Liver (tissue), 9 donors: ENCODE measurements around the gene MRPS35. TPM values are rescaled to one million over a fixed set of nuclear protein-coding genes. Genes with fewer than 3 reads are reported as not detected.

Source experiments
- DNase-seq: peaks from one replicate; pipeline ENCODE4 v3.0.0-alpha.2; 2017; ENCODE audit warnings: low spot score
- H3K27ac ChIP-seq, 2 donors: one replicate each; pipeline ENCODE4 v1.7.0; 2013; ENCODE audit warnings: inconsistent platforms in 2 of 2, low read length in 2 of 2, control low read depth in 1 of 2, low read depth in 1 of 2, mild to moderate bottlenecking in 1 of 2
- H3K27me3 ChIP-seq, 4 donors: one replicate each; pipeline versions ENCODE4 v1.6.1 to v1.7.0; 2013; ENCODE audit warnings: low read length in 3 of 4, inconsistent platforms in 1 of 4, mild to moderate bottlenecking in 1 of 4, moderate library complexity in 1 of 4; ENCODE audit not compliant: control insufficient read depth in 4 of 4, insufficient read depth in 4 of 4
- H3K36me3 ChIP-seq, 4 donors: one replicate each; pipeline versions ENCODE4 v1.6.1 to v1.7.0; 2013; ENCODE audit warnings: low read length in 3 of 4, mild to moderate bottlenecking in 3 of 4, low read depth in 1 of 4, moderate library complexity in 1 of 4; ENCODE audit not compliant: control insufficient read depth in 4 of 4, insufficient read depth in 3 of 4
- H3K4me1 ChIP-seq, 4 donors: one replicate each; pipeline versions ENCODE4 v1.6.1 to v1.7.0; 2013; ENCODE audit warnings: low read length in 3 of 4, mild to moderate bottlenecking in 3 of 4, moderate library complexity in 1 of 4; ENCODE audit not compliant: control insufficient read depth in 4 of 4, insufficient read depth in 4 of 4
- H3K4me3 ChIP-seq, 3 donors: one replicate each; pipeline versions ENCODE4 v1.6.1 to v1.7.0; 2013; ENCODE audit warnings: low read length in 3 of 3, control low read depth in 1 of 3, low read depth in 1 of 3, mild to moderate bottlenecking in 1 of 3
- H3K9ac ChIP-seq, 2 donors: one replicate each; pipeline ENCODE4 v1.7.0; 2013; ENCODE audit warnings: low read length in 2 of 2, mild to moderate bottlenecking in 2 of 2, moderate library complexity in 2 of 2, control low read depth in 1 of 2, low read depth in 1 of 2
- H3K9me3 ChIP-seq, 4 donors: one replicate each; pipeline versions ENCODE4 v1.6.1 to v1.7.0; 2013; ENCODE audit warnings: low read length in 3 of 4; ENCODE audit not compliant: control insufficient read depth in 4 of 4
- EGR1 ChIP-seq, 2 donors: IDR thresholded peaks; 2 replicates each; pipeline ENCODE4 v1.6.1; 2016 to 2018; ENCODE audit warnings: antibody characterized with exemption in 2 of 2, low read depth in 2 of 2
- FOXA1 ChIP-seq: IDR thresholded peaks from 2 replicates; pipeline ENCODE4 v1.6.1; 2016; ENCODE audit warnings: antibody characterized with exemption
- FOXA2 ChIP-seq: IDR thresholded peaks from 2 replicates; pipeline ENCODE4 v1.6.1; 2016; ENCODE audit warnings: antibody characterized with exemption
- GABPA ChIP-seq, 2 donors: IDR thresholded peaks in 1 of 2; conservative IDR thresholded peaks in 1 of 2; 2 replicates each; pipeline ENCODE4 v1.6.1; 2016; ENCODE audit warnings: antibody characterized with exemption in 2 of 2, mild to moderate bottlenecking in 1 of 2, moderate library complexity in 1 of 2
- HNF4G ChIP-seq: IDR thresholded peaks from 2 replicates; pipeline ENCODE4 v1.6.1; 2016; ENCODE audit warnings: antibody characterized with exemption
- JUND ChIP-seq, 2 donors: IDR thresholded peaks; 2 replicates each; pipeline ENCODE4 v1.6.1; 2016; ENCODE audit warnings: antibody characterized with exemption in 2 of 2
- NR2F2 ChIP-seq: IDR thresholded peaks from 2 replicates; pipeline ENCODE4 v1.6.1; 2016; ENCODE audit warnings: antibody characterized with exemption
- RAD21 ChIP-seq, 2 donors: IDR thresholded peaks; 2 replicates each; pipeline ENCODE4 v1.6.1; 2016; ENCODE audit warnings: antibody characterized with exemption in 2 of 2, mild to moderate bottlenecking in 2 of 2
- RXRA ChIP-seq, 2 donors: IDR thresholded peaks; 2 replicates each; pipeline ENCODE4 v1.6.1; 2017 to 2018; ENCODE audit warnings: antibody characterized with exemption in 2 of 2, mild to moderate bottlenecking in 1 of 2
- TAF1 ChIP-seq: conservative IDR thresholded peaks from 2 replicates; pipeline ENCODE4 v1.6.1; 2016; ENCODE audit warnings: antibody characterized with exemption, mild to moderate bottlenecking
- YY1 ChIP-seq: IDR thresholded peaks from 2 replicates; pipeline ENCODE4 v1.6.1; 2016; ENCODE audit warnings: antibody characterized with exemption, mild to moderate bottlenecking
- WGBS: extraction: QIAGEN DNeasy Blood & Tissue Kit; methylation state at CpG from one replicate; pipeline ENCODE4 v1.1.7; 2013; 5-methylcytosine and 5-hydroxymethylcytosine counted together
- polyA plus RNA-seq, 2 donors: library from polyadenylated mRNA; stranded (reverse) in 1 of 2; unstranded in 1 of 2; fragments of 200-250 nt in 1 of 2; fragments of >200 nt in 1 of 2; fragmentation: Nextera tagmentation in 1 of 2; extraction: Ambion mirVana in 1 of 2; gene quantifications; one replicate each; pipeline versions ENCODE4 v1.2.1 to v1.2.3, GENCODE V29; 2013 to 2015
- total RNA-seq, 2 donors: library from RNA; depleted of rRNA; stranded (reverse); fragments of >200 nt; gene quantifications; one replicate each; pipeline ENCODE4 v1.2.3, GENCODE V29; 2014
- TF ChIP-seq, protein P1 (sequence below): fragments of 150-350 bp; IDR thresholded peaks from 2 replicates; pipeline ENCODE4 v1.5.1; 2017; ENCODE audit warnings: improper control_type of control experiment, low read depth, low read length; ENCODE audit not compliant: missing input control
- TF ChIP-seq, protein P2 (sequence below): IDR thresholded peaks from 2 replicates; pipeline ENCODE4 v1.6.1; 2016; ENCODE audit warnings: antibody characterized with exemption
- TF ChIP-seq, protein P3 (sequence below): IDR thresholded peaks from 2 replicates; pipeline ENCODE4 v1.6.1; 2016; ENCODE audit warnings: antibody characterized with exemption
- TF ChIP-seq, protein P4 (sequence below): IDR thresholded peaks from 2 replicates; pipeline ENCODE4 v1.6.1; 2016; ENCODE audit warnings: antibody characterized with exemption, mild to moderate bottlenecking
- TF ChIP-seq, protein P5 (sequence below): IDR thresholded peaks from 2 replicates; pipeline ENCODE4 v1.6.1; 2016; ENCODE audit warnings: antibody characterized with exemption
- donor health status: healthy.
- donor health status: healthy.
- donor health status: healthy.
- donor health status: healthy.
- donor health status: healthy.

The MRPS35 gene
- total and polyA plus RNA-seq, 4 donors, result 27.4 to 64.3 (median 49.4) TPM

DNA sequence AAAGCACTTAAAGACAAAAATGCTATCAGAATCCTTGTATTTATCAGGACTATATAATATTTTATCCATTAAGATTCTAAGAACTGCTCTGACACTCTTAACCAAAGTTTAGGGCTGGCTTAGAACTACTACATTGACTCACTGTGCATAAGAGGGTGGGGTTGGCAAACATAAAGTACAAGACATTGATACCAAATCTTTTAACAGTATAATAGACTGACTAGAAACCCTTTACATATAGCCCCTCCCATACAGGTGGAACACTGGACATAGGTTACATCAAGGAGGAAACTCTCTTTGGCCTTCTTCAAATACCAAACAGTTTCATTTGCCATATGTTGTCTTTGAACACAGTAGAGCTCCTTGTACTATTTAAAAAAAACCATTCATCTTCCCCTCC is 30.0 kb upstream of the MRPS35 start:
- Histone ChIP-seq H3K9me3 (no peaks in the 10 kb centered on the region), H3K4me1 (no peaks in the 10 kb centered on the region), H3K36me3 (peaks cover 8 to 57% (median 37%) of the 10 kb centered on the region in 4 donors), H3K4me3 (no peak overlapping the region), H3K27ac (no peak overlapping the region), H3K9ac (no peak overlapping the region), H3K27me3 (no peaks in the 10 kb centered on the region)
- no peak for DNase-seq
- TF ChIP-seq NR2F2 (no peak), HNF4G (no peak), YY1 (no peak), GABPA (IDR thresholded peaks at IDR 0.05 in 1 of 2, conservative IDR thresholded peaks at IDR 0.05 in 1 of 2) (no peak), FOXA2 (no peak), FOXA1 (no peak), TAF1 (no peak), EGR1 (IDR thresholded peaks at IDR 0.05; ENCODE audit: low read depth in 2 of 2) (no peak), RXRA (IDR thresholded peaks at IDR 0.05) (no peak)
- TF ChIP-seq, protein P1, sequence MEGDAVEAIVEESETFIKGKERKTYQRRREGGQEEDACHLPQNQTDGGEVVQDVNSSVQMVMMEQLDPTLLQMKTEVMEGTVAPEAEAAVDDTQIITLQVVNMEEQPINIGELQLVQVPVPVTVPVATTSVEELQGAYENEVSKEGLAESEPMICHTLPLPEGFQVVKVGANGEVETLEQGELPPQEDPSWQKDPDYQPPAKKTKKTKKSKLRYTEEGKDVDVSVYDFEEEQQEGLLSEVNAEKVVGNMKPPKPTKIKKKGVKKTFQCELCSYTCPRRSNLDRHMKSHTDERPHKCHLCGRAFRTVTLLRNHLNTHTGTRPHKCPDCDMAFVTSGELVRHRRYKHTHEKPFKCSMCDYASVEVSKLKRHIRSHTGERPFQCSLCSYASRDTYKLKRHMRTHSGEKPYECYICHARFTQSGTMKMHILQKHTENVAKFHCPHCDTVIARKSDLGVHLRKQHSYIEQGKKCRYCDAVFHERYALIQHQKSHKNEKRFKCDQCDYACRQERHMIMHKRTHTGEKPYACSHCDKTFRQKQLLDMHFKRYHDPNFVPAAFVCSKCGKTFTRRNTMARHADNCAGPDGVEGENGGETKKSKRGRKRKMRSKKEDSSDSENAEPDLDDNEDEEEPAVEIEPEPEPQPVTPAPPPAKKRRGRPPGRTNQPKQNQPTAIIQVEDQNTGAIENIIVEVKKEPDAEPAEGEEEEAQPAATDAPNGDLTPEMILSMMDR, result no peak
- TF ChIP-seq, protein P2, sequence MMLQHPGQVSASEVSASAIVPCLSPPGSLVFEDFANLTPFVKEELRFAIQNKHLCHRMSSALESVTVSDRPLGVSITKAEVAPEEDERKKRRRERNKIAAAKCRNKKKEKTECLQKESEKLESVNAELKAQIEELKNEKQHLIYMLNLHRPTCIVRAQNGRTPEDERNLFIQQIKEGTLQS, result no peak
- TF ChIP-seq, protein P3, sequence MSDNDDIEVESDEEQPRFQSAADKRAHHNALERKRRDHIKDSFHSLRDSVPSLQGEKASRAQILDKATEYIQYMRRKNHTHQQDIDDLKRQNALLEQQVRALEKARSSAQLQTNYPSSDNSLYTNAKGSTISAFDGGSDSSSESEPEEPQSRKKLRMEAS, result no peak

DNA sequence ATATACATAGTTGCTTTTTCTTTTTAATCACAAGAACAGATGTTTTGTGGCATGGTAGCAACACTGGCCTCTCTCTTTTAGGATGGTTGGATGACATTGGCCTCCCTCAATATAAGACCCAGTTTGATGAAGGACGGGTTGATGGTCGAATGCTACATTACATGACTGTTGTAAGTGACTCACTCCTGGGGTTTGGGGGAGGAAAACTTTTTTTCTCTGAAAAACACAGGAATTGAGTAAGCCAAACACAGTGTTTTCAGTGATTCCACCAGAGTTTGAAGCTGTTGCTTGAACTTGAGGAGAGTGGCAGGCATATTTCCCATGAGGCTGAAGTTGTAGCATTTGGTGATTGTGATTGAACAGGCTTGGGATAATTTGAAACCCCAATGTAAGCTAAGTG is 28.1 kb upstream of the MRPS35 start:
- 97% methylated on average over 2 of the region's 2 CpGs for WGBS
- Histone ChIP-seq H3K9ac (no peak overlapping the region), H3K4me1 (no peaks in the 10 kb centered on the region), H3K9me3 (no peaks in the 10 kb centered on the region), H3K36me3 (peaks cover 6 to 51% (median 35%) of the 10 kb centered on the region in 4 donors), H3K27me3 (no peaks in the 10 kb centered on the region), H3K4me3 (no peak overlapping the region), H3K27ac (no peak overlapping the region)
- TF ChIP-seq RXRA (IDR thresholded peaks at IDR 0.05), result no peak
- DNase-seq, result no peak

DNA sequence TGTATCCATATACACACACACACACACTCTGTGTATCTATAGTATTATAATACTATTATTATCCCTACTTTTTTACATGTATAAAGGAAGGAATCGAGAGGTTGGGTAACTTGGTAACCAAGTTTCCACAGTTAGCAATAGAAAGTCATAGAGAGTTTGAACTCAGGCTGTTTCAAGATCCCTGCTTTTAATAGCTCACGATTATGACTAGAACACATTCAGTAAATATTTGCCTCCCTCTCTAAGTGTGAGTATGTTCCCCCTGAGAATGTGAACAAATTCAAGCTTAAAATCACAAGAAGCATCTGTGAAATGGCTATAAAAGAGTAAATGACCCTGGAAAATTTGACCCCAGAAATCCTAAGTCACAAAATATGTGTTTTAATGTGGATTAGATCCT is 25.4 kb upstream of the MRPS35 start:
- Histone ChIP-seq H3K27me3 (no peaks in the 10 kb centered on the region), H3K27ac (no peak overlapping the region), H3K4me1 (no peaks in the 10 kb centered on the region), H3K36me3 (peaks cover 3 to 63% (median 40%) of the 10 kb centered on the region in 4 donors), H3K9ac (no peak overlapping the region), H3K9me3 (no peaks in the 10 kb centered on the region), H3K4me3 (no peak overlapping the region)
- TF ChIP-seq RXRA (IDR thresholded peaks at IDR 0.05), result no peak
- TF ChIP-seq, protein P4, sequence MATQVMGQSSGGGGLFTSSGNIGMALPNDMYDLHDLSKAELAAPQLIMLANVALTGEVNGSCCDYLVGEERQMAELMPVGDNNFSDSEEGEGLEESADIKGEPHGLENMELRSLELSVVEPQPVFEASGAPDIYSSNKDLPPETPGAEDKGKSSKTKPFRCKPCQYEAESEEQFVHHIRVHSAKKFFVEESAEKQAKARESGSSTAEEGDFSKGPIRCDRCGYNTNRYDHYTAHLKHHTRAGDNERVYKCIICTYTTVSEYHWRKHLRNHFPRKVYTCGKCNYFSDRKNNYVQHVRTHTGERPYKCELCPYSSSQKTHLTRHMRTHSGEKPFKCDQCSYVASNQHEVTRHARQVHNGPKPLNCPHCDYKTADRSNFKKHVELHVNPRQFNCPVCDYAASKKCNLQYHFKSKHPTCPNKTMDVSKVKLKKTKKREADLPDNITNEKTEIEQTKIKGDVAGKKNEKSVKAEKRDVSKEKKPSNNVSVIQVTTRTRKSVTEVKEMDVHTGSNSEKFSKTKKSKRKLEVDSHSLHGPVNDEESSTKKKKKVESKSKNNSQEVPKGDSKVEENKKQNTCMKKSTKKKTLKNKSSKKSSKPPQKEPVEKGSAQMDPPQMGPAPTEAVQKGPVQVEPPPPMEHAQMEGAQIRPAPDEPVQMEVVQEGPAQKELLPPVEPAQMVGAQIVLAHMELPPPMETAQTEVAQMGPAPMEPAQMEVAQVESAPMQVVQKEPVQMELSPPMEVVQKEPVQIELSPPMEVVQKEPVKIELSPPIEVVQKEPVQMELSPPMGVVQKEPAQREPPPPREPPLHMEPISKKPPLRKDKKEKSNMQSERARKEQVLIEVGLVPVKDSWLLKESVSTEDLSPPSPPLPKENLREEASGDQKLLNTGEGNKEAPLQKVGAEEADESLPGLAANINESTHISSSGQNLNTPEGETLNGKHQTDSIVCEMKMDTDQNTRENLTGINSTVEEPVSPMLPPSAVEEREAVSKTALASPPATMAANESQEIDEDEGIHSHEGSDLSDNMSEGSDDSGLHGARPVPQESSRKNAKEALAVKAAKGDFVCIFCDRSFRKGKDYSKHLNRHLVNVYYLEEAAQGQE, result no peak
- no peak for TF ChIP-seq GABPA (IDR thresholded peaks at IDR 0.05 in 1 of 2, conservative IDR thresholded peaks at IDR 0.05 in 1 of 2)
- TF ChIP-seq, protein P2, result no peak
- no peak for TF ChIP-seq FOXA1
- no peak for TF ChIP-seq NR2F2
- no peak for TF ChIP-seq RAD21 (IDR thresholded peaks at IDR 0.05)
- TF ChIP-seq JUND (IDR thresholded peaks at IDR 0.05), result no peak
- TF ChIP-seq, protein P5, sequence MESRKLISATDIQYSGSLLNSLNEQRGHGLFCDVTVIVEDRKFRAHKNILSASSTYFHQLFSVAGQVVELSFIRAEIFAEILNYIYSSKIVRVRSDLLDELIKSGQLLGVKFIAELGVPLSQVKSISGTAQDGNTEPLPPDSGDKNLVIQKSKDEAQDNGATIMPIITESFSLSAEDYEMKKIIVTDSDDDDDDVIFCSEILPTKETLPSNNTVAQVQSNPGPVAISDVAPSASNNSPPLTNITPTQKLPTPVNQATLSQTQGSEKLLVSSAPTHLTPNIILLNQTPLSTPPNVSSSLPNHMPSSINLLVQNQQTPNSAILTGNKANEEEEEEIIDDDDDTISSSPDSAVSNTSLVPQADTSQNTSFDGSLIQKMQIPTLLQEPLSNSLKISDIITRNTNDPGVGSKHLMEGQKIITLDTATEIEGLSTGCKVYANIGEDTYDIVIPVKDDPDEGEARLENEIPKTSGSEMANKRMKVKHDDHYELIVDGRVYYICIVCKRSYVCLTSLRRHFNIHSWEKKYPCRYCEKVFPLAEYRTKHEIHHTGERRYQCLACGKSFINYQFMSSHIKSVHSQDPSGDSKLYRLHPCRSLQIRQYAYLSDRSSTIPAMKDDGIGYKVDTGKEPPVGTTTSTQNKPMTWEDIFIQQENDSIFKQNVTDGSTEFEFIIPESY, result no peak
- TF ChIP-seq, protein P1, result no peak
- TF ChIP-seq EGR1 (IDR thresholded peaks at IDR 0.05; ENCODE audit: low read depth in 2 of 2), result no peak
- TF ChIP-seq FOXA2, result no peak
- TF ChIP-seq TAF1, result no peak
- TF ChIP-seq YY1, result no peak
- 71% methylated on average over 2 of the region's 2 CpGs for WGBS
- DNase-seq, result no peak
